ENCODE data around the gene LY86. TPM values are rescaled to one million over a fixed set of nuclear protein-coding genes. Genes with fewer than 3 reads are reported as not detected.

Gene LY86
- total and polyA plus RNA-seq, 2 donors, result 13.4 to 17.1 TPM

- H3K4me1 ChIP-seq (ENCODE audit: control insufficient read depth in 2 of 2, insufficient read depth in 2 of 2, low read length in 2 of 2), result no peaks in the 10 kb centered on the region
- no peak overlapping the region for H3K4me3 ChIP-seq (ENCODE audit: low read length in 2 of 2)
- DNase-seq (ENCODE audit: low read depth in 6 of 9, low spot score in 9 of 9), result no peak
- H3K36me3 ChIP-seq (ENCODE audit: control insufficient read depth in 2 of 2, insufficient read depth in 2 of 2, low read length in 1 of 2), result no peaks in the 10 kb centered on the region
- no peaks in the 10 kb centered on the region for H3K9me3 ChIP-seq (ENCODE audit: control insufficient read depth in 2 of 2, insufficient read depth in 1 of 2, low read length in 1 of 2)
- WGBS, result 68% methylated on average over 6 of the region's 6 CpGs
- H3K27me3 ChIP-seq (ENCODE audit: control insufficient read depth in 2 of 2, insufficient read depth in 1 of 2, low read length in 1 of 2), result no peaks in the 10 kb centered on the region
- no peak overlapping the region for H3K27ac ChIP-seq (ENCODE audit: low read depth in 1 of 2, low read length in 1 of 2)
Measured at GRCh38 chr6:6633898-6634734, 45.6 kb downstream of the LY86 start.

DNA sequence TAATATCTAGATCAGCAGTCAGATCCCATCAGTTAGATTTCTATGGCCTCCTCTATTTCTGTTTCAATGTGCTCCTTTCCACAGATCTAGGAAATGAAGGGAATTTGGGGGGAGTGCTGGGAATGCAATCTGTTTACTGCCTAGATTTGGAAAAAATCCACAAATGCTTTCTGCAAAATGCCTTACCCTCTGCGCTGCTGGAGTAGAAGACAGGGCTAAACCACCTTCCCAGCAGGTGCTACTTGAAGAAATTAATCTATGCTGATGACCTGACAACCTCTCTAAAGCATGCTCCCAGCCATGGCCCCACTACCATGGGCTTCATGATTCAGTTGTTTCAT is 46.2 kb downstream of the LY86 start:
- H3K4me1 ChIP-seq (ENCODE audit: control insufficient read depth in 2 of 2, insufficient read depth in 2 of 2, low read length in 2 of 2), result no peaks in the 10 kb centered on the region
- H3K27me3 ChIP-seq (ENCODE audit: control insufficient read depth in 2 of 2, insufficient read depth in 1 of 2, low read length in 1 of 2), result no peaks in the 10 kb centered on the region
- DNase-seq (ENCODE audit: low read depth in 6 of 9, low spot score in 9 of 9), result no peak
- H3K27ac ChIP-seq (ENCODE audit: low read depth in 1 of 2, low read length in 1 of 2), result no peak overlapping the region
- H3K36me3 ChIP-seq (ENCODE audit: control insufficient read depth in 2 of 2, insufficient read depth in 2 of 2, low read length in 1 of 2), result no peaks in the 10 kb centered on the region
- WGBS, result 96% methylated on average over 1 of the region's 1 CpG
- no peak overlapping the region for H3K4me3 ChIP-seq (ENCODE audit: low read length in 2 of 2)
- H3K9me3 ChIP-seq (ENCODE audit: control insufficient read depth in 2 of 2, insufficient read depth in 1 of 2, low read length in 1 of 2), result no peaks in the 10 kb centered on the region

DNA sequence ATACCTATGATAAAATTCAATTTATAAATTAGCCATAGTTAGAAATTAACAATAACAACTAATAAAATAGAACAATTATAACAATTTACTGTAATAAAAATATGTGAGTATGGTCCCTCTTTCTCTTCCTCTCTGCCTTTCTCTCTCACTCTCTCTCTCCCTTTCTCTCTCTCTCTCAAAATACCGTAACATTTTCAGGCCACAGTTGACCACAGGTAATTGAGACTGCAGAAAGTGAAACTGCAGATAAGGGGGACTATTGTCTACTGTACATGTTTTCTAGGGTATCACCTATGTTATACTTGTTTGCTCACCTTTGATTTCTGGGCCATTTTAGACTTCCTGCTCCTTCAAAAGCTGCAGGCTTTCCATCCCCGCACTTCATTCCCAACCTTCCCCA is 46.8 kb downstream of the LY86 start:
- DNase-seq (ENCODE audit: low read depth in 6 of 9, low spot score in 9 of 9), result no peak
- no peak overlapping the region for H3K4me3 ChIP-seq (ENCODE audit: low read length in 2 of 2)
- H3K9me3 ChIP-seq (ENCODE audit: control insufficient read depth in 2 of 2, insufficient read depth in 1 of 2, low read length in 1 of 2), result no peaks in the 10 kb centered on the region
- H3K27me3 ChIP-seq (ENCODE audit: control insufficient read depth in 2 of 2, insufficient read depth in 1 of 2, low read length in 1 of 2), result no peaks in the 10 kb centered on the region
- no peaks in the 10 kb centered on the region for H3K4me1 ChIP-seq (ENCODE audit: control insufficient read depth in 2 of 2, insufficient read depth in 2 of 2, low read length in 2 of 2)
- H3K27ac ChIP-seq (ENCODE audit: low read depth in 1 of 2, low read length in 1 of 2), result no peak overlapping the region
- H3K36me3 ChIP-seq (ENCODE audit: control insufficient read depth in 2 of 2, insufficient read depth in 2 of 2, low read length in 1 of 2), result no peaks in the 10 kb centered on the region
- 89% methylated on average over 2 of the region's 2 CpGs for WGBS

- Histone ChIP-seq H3K4me1 (ENCODE audit: control insufficient read depth in 2 of 2, insufficient read depth in 2 of 2, low read length in 2 of 2) (no peaks in the 10 kb centered on the region), H3K4me3 (ENCODE audit: low read length in 2 of 2) (no peak overlapping the region)
- 96% methylated on average over 3 of the region's 3 CpGs for WGBS
Measured at GRCh38 chr6:6635869-6636268, 47.3 kb downstream of the LY86 start.

GRCh38 chr6:6639572-6639971 is 51.1 kb downstream of the LY86 start:
- no peak overlapping the region for H3K4me3 ChIP-seq (ENCODE audit: low read length in 2 of 2)
- no peaks in the 10 kb centered on the region for H3K27me3 ChIP-seq (ENCODE audit: control insufficient read depth in 2 of 2, insufficient read depth in 1 of 2, low read length in 1 of 2)
- H3K4me1 ChIP-seq (ENCODE audit: control insufficient read depth in 2 of 2, insufficient read depth in 2 of 2, low read length in 2 of 2), result no peaks in the 10 kb centered on the region
- no peaks in the 10 kb centered on the region for H3K36me3 ChIP-seq (ENCODE audit: control insufficient read depth in 2 of 2, insufficient read depth in 2 of 2, low read length in 1 of 2)
- H3K9me3 ChIP-seq (ENCODE audit: control insufficient read depth in 2 of 2, insufficient read depth in 1 of 2, low read length in 1 of 2), result no peaks in the 10 kb centered on the region
- 97% methylated on average over 4 of the region's 4 CpGs for WGBS
- H3K27ac ChIP-seq (ENCODE audit: low read depth in 1 of 2, low read length in 1 of 2), result no peak overlapping the region
- no peak for DNase-seq (ENCODE audit: low read depth in 6 of 9, low spot score in 9 of 9)

More at GRCh38 chr6:6635869-6636268, 47.3 kb downstream of the LY86 start:
- Histone ChIP-seq H3K36me3 (ENCODE audit: control insufficient read depth in 2 of 2, insufficient read depth in 2 of 2, low read length in 1 of 2) (no peaks in the 10 kb centered on the region), H3K9me3 (ENCODE audit: control insufficient read depth in 2 of 2, insufficient read depth in 1 of 2, low read length in 1 of 2) (no peaks in the 10 kb centered on the region), H3K27ac (ENCODE audit: low read depth in 1 of 2, low read length in 1 of 2) (no peak overlapping the region), H3K27me3 (ENCODE audit: control insufficient read depth in 2 of 2, insufficient read depth in 1 of 2, low read length in 1 of 2) (no peaks in the 10 kb centered on the region)
- no peak for DNase-seq (ENCODE audit: low read depth in 6 of 9, low spot score in 9 of 9)

DNA sequence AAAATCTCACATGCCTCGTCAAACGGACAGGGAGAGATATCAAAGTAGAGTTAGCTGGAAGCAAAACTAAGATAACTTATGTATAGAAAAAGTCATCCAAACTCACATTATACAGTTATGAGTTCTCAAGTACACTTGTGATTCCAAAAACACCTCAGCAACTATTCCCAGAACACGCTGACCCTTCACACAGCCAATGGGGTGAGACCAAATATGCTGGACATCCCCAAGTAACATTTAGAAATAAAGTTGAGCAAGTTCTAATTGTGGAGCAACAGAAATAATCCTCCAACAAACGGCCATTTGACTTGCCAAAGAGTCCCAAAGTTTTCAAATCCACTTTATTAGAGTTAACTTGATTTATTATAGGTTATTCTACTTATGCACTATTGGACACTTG is 52.4 kb downstream of the LY86 start:
- 98% methylated on average over 4 of the region's 4 CpGs for WGBS
- H3K27me3 ChIP-seq (ENCODE audit: control insufficient read depth in 2 of 2, insufficient read depth in 1 of 2, low read length in 1 of 2), result no peaks in the 10 kb centered on the region
- H3K36me3 ChIP-seq (ENCODE audit: control insufficient read depth in 2 of 2, insufficient read depth in 2 of 2, low read length in 1 of 2), result no peaks in the 10 kb centered on the region
- no peak for DNase-seq (ENCODE audit: low read depth in 6 of 9, low spot score in 9 of 9)
- H3K9me3 ChIP-seq (ENCODE audit: control insufficient read depth in 2 of 2, insufficient read depth in 1 of 2, low read length in 1 of 2), result no peaks in the 10 kb centered on the region
- no peak overlapping the region for H3K4me3 ChIP-seq (ENCODE audit: low read length in 2 of 2)
- no peaks in the 10 kb centered on the region for H3K4me1 ChIP-seq (ENCODE audit: control insufficient read depth in 2 of 2, insufficient read depth in 2 of 2, low read length in 2 of 2)
- no peak overlapping the region for H3K27ac ChIP-seq (ENCODE audit: low read depth in 1 of 2, low read length in 1 of 2)

- no peaks in the 10 kb centered on the region for H3K36me3 ChIP-seq (ENCODE audit: control insufficient read depth in 2 of 2, insufficient read depth in 2 of 2, low read length in 1 of 2)
- H3K9me3 ChIP-seq (ENCODE audit: control insufficient read depth in 2 of 2, insufficient read depth in 1 of 2, low read length in 1 of 2), result no peaks in the 10 kb centered on the region
- WGBS, result 98% methylated on average over 8 of the region's 8 CpGs
- no peak overlapping the region for H3K27ac ChIP-seq (ENCODE audit: low read depth in 1 of 2, low read length in 1 of 2)
- no peak for DNase-seq (ENCODE audit: low read depth in 6 of 9, low spot score in 9 of 9)
- no peaks in the 10 kb centered on the region for H3K4me1 ChIP-seq (ENCODE audit: control insufficient read depth in 2 of 2, insufficient read depth in 2 of 2, low read length in 2 of 2)
- no peak overlapping the region for H3K4me3 ChIP-seq (ENCODE audit: low read length in 2 of 2)
- H3K27me3 ChIP-seq (ENCODE audit: control insufficient read depth in 2 of 2, insufficient read depth in 1 of 2, low read length in 1 of 2), result no peaks in the 10 kb centered on the region
Measured at GRCh38 chr6:6643398-6643797, 54.9 kb downstream of the LY86 start.

DNA sequence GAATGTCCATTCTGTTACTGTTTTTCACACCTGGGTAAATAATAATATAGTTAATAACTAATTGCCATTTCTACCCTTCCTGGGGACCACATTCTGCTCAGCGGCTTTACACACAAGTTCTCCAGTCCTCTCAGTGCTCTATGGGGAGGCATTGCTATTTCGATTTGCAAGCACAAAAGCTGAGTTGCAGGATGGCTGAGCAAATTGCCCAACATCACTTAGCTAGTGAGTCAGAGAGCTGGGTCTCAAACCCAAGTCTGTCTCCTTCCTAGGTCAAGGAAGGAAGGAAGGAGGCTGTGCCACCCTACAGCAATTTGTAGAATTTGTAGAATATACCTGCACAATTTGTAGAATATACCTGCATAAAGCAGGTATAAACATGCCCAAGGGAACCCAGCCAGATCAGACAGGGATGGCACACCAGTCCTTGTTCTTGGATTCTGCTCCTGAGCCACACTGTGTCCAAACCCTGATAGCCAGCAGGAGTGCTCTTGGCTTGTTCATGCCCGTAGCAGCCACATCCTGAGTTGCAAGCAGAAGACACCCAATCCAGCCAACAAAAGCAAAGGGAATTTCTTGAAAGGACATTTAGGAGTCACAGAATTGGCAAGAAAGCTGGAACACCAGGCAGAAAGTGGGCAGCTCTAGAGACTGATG is 56.9 kb downstream of the LY86 start:
- H3K9me3 ChIP-seq (ENCODE audit: control insufficient read depth in 2 of 2, insufficient read depth in 1 of 2, low read length in 1 of 2), result no peaks in the 10 kb centered on the region
- H3K4me1 ChIP-seq (ENCODE audit: control insufficient read depth in 2 of 2, insufficient read depth in 2 of 2, low read length in 2 of 2), result no peaks in the 10 kb centered on the region
- no peaks in the 10 kb centered on the region for H3K36me3 ChIP-seq (ENCODE audit: control insufficient read depth in 2 of 2, insufficient read depth in 2 of 2, low read length in 1 of 2)
- 96% methylated on average over 3 of the region's 3 CpGs for WGBS
- no peak for DNase-seq (ENCODE audit: low read depth in 6 of 9, low spot score in 9 of 9)
- H3K4me3 ChIP-seq (ENCODE audit: low read length in 2 of 2), result no peak overlapping the region
- H3K27me3 ChIP-seq (ENCODE audit: control insufficient read depth in 2 of 2, insufficient read depth in 1 of 2, low read length in 1 of 2), result no peaks in the 10 kb centered on the region
- H3K27ac ChIP-seq (ENCODE audit: low read depth in 1 of 2, low read length in 1 of 2), result no peak overlapping the region

- 99% methylated on average over 2 of the region's 2 CpGs for WGBS
- H3K4me1 ChIP-seq (ENCODE audit: control insufficient read depth in 2 of 2, insufficient read depth in 2 of 2, low read length in 2 of 2), result no peaks in the 10 kb centered on the region
- H3K27ac ChIP-seq (ENCODE audit: low read depth in 1 of 2, low read length in 1 of 2), result no peak overlapping the region
- H3K9me3 ChIP-seq (ENCODE audit: control insufficient read depth in 2 of 2, insufficient read depth in 1 of 2, low read length in 1 of 2), result no peaks in the 10 kb centered on the region
- H3K36me3 ChIP-seq (ENCODE audit: control insufficient read depth in 2 of 2, insufficient read depth in 2 of 2, low read length in 1 of 2), result no peaks in the 10 kb centered on the region
- H3K4me3 ChIP-seq (ENCODE audit: low read length in 2 of 2), result no peak overlapping the region
- H3K27me3 ChIP-seq (ENCODE audit: control insufficient read depth in 2 of 2, insufficient read depth in 1 of 2, low read length in 1 of 2), result no peaks in the 10 kb centered on the region
- DNase-seq (ENCODE audit: low read depth in 6 of 9, low spot score in 9 of 9), result no peak
Measured at GRCh38 chr6:6646384-6646783, 57.9 kb downstream of the LY86 start.

Measured in thymus (tissue), 11 donors.